ENCODE results near the gene IFT74.

GRCh38 chr9:27089706-27090105, 133.5 kb downstream of the IFT74 start:
- TF ChIP-seq CTCF (conservative IDR thresholded peaks at IDR 0.05 in 1 of 2, IDR thresholded peaks at IDR 0.05 in 1 of 2; ENCODE audit: extremely low read depth in 1 of 2, insufficient read depth in 1 of 2, low read depth in 1 of 2, low read length in 2 of 2) (no peak), EZH2 (IDR thresholded peaks at IDR 0.05; ENCODE audit: borderline replicate concordance, low read length) (no peak)

Data from mammary epithelial cell (primary cell).